HepG2 (cell line): Measurements from ENCODE around the gene KLHL36. TPM values are rescaled to one million over a fixed set of nuclear protein-coding genes. Genes with fewer than 3 reads are reported as not detected.

Source experiments
- LCORL ChIP-seq, 2 experiments: fragments of 450-650 bp in 1 of 2; sonication (generic) in 1 of 2; formaldehyde crosslinking in 1 of 2; IDR thresholded peaks; 2 replicates each; pipeline versions ENCODE4 v1.5.0 to v1.6.1; 2017 to 2020; ENCODE audit warnings: antibody characterized with exemption in 1 of 2, missing genetic modification reagents in 1 of 2
- NCOA1 ChIP-seq: sonication (generic); formaldehyde crosslinking; IDR thresholded peaks from 2 replicates; pipeline ENCODE4 v1.9.0; 2021; ENCODE audit warnings: missing genetic modification reagents
- RXRA ChIP-seq: sonication (generic); formaldehyde crosslinking; IDR thresholded peaks from 2 replicates; pipeline ENCODE4 v1.5.1; 2020; ENCODE audit warnings: missing genetic modification reagents
- TEAD2 ChIP-seq: sonication (generic); formaldehyde crosslinking; IDR thresholded peaks from 2 replicates; pipeline ENCODE4 v1.9.0; 2021; ENCODE audit warnings: missing genetic modification reagents
- ZBTB38 ChIP-seq: sonication (generic); formaldehyde crosslinking; IDR thresholded peaks from 2 replicates; pipeline ENCODE4 v1.5.1; 2020; ENCODE audit warnings: mild to moderate bottlenecking, missing genetic modification reagents
- ZNF879 ChIP-seq: sonication (generic); formaldehyde crosslinking; IDR thresholded peaks from 2 replicates; pipeline ENCODE4 v1.8.1; 2023; ENCODE audit warnings: missing genetic modification reagents
- ZSCAN12 ChIP-seq: sonication (generic); formaldehyde crosslinking; IDR thresholded peaks from 2 replicates; pipeline ENCODE4 v1.9.0; 2021; ENCODE audit warnings: mild to moderate bottlenecking, missing genetic modification reagents
- polyA plus RNA-seq, 8 experiments: library from polyadenylated mRNA; depleted of rRNA in 3 of 8; stranded (reverse) in 7 of 8; unstranded in 1 of 8; fragments of >200 nt; fragmentation: Illumina TruSeq in 4 of 8; extraction: Trizol in 4 of 8; gene quantifications; 2 replicates each; pipeline versions ENCODE4 v1.2.1 to v1.2.3, GENCODE V29; 2011 to 2016; ENCODE audit warnings: low read depth in 4 of 8, missing spikeins in 1 of 8, mixed read lengths in 1 of 8; ENCODE audit not compliant: insufficient read depth in 1 of 8
- total RNA-seq, 5 experiments: library from RNA; depleted of rRNA; stranded (reverse); fragments of >200 nt; fragmentation: Illumina TruSeq; extraction: Trizol; gene quantifications; 2 replicates each; pipeline ENCODE4 v1.2.3, GENCODE V29; 2016; ENCODE audit warnings: low read depth in 1 of 5
- TF ChIP-seq, protein P1 (sequence below): sonication (generic); formaldehyde crosslinking; IDR thresholded peaks from 2 replicates; pipeline ENCODE4 v1.4.0; 2020; ENCODE audit warnings: missing genetic modification reagents
- TF ChIP-seq, protein P2 (sequence below): sonication (generic); formaldehyde crosslinking; IDR thresholded peaks from 2 replicates; pipeline ENCODE4 v1.5.1; 2020; ENCODE audit warnings: missing genetic modification reagents, mild to moderate bottlenecking, borderline replicate concordance
- TF ChIP-seq, protein P3 (sequence below): IDR thresholded peaks from 2 replicates; pipeline ENCODE4 v1.6.1; 2016; ENCODE audit warnings: low read depth, borderline replicate concordance
- TF ChIP-seq, protein P4 (sequence below): sonication (generic); formaldehyde crosslinking; IDR thresholded peaks from 2 replicates; pipeline ENCODE4 v1.4.0; 2020; ENCODE audit warnings: missing genetic modification reagents, mild to moderate bottlenecking, borderline replicate concordance
- TF ChIP-seq, protein P5 (sequence below): sonication (generic); formaldehyde crosslinking; IDR thresholded peaks from 2 replicates; pipeline ENCODE4 v1.4.0; 2020; ENCODE audit warnings: missing genetic modification reagents
- TF ChIP-seq, protein P6 (sequence below): sonication (generic); formaldehyde crosslinking; IDR thresholded peaks from 2 replicates; pipeline ENCODE4 v1.4.0; 2020; ENCODE audit warnings: missing genetic modification reagents, borderline replicate concordance

KLHL36 gene
- total and polyA plus RNA-seq, 2 of the 13 experiments (the other 11 are each of a cell fraction or from before 2014, with no cell fraction given): 24.3 to 26.0 TPM

DNA sequence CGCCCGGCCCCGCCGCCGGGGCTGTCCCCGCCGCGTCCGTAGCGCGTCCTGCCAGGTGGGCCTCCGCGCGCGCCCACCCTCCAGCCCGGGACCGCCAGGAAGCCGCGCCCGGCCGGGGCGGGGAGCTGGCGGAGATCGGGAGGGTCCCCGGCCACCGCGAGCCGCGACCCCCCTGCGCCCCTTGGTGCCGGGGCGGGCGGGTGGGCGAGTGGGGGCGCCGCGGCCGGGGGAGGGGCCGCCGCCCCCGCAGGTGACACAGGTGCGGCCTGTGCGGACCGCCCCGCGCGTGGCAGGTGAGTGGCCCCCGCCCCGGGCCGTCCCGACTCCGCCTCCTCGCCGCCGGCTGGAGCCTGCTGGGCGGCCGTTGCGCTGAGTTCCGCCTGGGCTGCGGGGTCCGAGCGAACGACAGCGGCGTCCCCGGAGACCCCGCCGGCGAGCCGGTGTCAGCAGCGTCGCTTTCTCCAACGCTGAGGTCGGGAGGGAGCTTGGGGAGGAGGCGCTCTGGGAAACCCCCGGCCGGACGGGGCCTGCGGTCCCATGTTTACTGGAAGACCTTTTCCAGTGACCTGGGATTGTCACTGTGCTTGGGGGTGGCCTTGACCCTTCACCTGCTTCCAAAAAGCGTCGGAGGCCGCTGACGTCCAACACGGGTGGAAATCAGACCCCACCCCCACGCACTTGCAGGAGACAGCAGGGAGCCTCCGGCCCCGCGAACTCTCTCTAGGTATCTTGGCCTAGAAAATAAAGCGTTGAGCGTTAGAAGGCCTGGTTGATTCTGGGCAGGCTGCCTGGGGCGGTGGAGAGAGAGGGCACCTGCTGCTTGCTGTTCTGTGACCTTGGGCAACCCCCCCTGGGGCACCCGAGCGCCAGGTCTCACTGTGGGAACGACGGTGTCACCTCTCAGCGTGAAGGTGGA is 542 bp downstream of the KLHL36 start (continued):
- TF ChIP-seq, protein P1, sequence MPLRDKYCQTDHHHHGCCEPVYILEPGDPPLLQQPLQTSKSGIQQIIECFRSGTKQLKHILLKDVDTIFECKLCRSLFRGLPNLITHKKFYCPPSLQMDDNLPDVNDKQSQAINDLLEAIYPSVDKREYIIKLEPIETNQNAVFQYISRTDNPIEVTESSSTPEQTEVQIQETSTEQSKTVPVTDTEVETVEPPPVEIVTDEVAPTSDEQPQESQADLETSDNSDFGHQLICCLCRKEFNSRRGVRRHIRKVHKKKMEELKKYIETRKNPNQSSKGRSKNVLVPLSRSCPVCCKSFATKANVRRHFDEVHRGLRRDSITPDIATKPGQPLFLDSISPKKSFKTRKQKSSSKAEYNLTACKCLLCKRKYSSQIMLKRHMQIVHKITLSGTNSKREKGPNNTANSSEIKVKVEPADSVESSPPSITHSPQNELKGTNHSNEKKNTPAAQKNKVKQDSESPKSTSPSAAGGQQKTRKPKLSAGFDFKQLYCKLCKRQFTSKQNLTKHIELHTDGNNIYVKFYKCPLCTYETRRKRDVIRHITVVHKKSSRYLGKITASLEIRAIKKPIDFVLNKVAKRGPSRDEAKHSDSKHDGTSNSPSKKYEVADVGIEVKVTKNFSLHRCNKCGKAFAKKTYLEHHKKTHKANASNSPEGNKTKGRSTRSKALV: peak; percentile 20; the same call in 1 of the 2 replicates
- no peak for TF ChIP-seq TEAD2 (CRISPR knock-in tag)
- TF ChIP-seq, protein P2, sequence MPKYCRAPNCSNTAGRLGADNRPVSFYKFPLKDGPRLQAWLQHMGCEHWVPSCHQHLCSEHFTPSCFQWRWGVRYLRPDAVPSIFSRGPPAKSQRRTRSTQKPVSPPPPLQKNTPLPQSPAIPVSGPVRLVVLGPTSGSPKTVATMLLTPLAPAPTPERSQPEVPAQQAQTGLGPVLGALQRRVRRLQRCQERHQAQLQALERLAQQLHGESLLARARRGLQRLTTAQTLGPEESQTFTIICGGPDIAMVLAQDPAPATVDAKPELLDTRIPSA (CRISPR knock-in tag): no peak
- TF ChIP-seq LCORL (IDR thresholded peaks at IDR 0.05): no peak
- TF ChIP-seq LCORL (CRISPR knock-in tag; IDR thresholded peaks at IDR 0.05): 0 out of 2 replicates have a peak, but pooled peaks have one; percentile 31
- peak; percentile 43; the same call in 1 of the 2 replicates for TF ChIP-seq ZSCAN12 (CRISPR knock-in tag)
- TF ChIP-seq, protein P3, sequence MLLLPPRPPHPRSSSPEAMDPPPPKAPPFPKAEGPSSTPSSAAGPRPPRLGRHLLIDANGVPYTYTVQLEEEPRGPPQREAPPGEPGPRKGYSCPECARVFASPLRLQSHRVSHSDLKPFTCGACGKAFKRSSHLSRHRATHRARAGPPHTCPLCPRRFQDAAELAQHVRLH: 0 out of 2 replicates have a peak, but pooled peaks have one; percentile 42
- TF ChIP-seq NCOA1: no peak
- no peak for TF ChIP-seq ZNF879 (CRISPR knock-in tag)
- TF ChIP-seq RXRA (CRISPR knock-in tag): peak; percentile 81
- TF ChIP-seq, protein P4, sequence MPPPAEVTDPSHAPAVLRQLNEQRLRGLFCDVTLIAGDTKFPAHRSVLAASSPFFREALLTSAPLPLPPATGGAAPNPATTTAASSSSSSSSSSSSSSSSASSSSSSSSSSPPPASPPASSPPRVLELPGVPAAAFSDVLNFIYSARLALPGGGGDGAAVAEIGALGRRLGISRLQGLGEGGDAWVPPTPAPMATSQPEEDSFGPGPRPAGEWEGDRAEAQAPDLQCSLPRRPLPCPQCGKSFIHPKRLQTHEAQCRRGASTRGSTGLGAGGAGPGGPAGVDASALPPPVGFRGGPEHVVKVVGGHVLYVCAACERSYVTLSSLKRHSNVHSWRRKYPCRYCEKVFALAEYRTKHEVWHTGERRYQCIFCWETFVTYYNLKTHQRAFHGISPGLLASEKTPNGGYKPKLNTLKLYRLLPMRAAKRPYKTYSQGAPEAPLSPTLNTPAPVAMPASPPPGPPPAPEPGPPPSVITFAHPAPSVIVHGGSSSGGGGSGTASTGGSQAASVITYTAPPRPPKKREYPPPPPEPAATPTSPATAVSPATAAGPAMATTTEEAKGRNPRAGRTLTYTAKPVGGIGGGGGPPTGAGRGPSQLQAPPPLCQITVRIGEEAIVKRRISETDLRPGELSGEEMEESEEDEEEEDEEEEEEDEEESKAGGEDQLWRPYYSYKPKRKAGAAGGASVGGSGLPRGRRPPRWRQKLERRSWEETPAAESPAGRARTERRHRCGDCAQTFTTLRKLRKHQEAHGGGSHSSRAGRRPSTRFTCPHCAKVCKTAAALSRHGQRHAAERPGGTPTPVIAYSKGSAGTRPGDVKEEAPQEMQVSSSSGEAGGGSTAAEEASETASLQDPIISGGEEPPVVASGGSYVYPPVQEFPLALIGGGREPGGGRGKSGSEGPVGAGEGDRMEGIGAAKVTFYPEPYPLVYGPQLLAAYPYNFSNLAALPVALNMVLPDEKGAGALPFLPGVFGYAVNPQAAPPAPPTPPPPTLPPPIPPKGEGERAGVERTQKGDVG: peak; percentile 74; the same call in 1 of the 2 replicates
- TF ChIP-seq, protein P5, sequence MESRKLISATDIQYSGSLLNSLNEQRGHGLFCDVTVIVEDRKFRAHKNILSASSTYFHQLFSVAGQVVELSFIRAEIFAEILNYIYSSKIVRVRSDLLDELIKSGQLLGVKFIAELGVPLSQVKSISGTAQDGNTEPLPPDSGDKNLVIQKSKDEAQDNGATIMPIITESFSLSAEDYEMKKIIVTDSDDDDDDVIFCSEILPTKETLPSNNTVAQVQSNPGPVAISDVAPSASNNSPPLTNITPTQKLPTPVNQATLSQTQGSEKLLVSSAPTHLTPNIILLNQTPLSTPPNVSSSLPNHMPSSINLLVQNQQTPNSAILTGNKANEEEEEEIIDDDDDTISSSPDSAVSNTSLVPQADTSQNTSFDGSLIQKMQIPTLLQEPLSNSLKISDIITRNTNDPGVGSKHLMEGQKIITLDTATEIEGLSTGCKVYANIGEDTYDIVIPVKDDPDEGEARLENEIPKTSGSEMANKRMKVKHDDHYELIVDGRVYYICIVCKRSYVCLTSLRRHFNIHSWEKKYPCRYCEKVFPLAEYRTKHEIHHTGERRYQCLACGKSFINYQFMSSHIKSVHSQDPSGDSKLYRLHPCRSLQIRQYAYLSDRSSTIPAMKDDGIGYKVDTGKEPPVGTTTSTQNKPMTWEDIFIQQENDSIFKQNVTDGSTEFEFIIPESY: peak; percentile 70
- TF ChIP-seq ZBTB38 (CRISPR knock-in tag): peak; percentile 50; the same call in 1 of the 2 replicates
- TF ChIP-seq, protein P6, sequence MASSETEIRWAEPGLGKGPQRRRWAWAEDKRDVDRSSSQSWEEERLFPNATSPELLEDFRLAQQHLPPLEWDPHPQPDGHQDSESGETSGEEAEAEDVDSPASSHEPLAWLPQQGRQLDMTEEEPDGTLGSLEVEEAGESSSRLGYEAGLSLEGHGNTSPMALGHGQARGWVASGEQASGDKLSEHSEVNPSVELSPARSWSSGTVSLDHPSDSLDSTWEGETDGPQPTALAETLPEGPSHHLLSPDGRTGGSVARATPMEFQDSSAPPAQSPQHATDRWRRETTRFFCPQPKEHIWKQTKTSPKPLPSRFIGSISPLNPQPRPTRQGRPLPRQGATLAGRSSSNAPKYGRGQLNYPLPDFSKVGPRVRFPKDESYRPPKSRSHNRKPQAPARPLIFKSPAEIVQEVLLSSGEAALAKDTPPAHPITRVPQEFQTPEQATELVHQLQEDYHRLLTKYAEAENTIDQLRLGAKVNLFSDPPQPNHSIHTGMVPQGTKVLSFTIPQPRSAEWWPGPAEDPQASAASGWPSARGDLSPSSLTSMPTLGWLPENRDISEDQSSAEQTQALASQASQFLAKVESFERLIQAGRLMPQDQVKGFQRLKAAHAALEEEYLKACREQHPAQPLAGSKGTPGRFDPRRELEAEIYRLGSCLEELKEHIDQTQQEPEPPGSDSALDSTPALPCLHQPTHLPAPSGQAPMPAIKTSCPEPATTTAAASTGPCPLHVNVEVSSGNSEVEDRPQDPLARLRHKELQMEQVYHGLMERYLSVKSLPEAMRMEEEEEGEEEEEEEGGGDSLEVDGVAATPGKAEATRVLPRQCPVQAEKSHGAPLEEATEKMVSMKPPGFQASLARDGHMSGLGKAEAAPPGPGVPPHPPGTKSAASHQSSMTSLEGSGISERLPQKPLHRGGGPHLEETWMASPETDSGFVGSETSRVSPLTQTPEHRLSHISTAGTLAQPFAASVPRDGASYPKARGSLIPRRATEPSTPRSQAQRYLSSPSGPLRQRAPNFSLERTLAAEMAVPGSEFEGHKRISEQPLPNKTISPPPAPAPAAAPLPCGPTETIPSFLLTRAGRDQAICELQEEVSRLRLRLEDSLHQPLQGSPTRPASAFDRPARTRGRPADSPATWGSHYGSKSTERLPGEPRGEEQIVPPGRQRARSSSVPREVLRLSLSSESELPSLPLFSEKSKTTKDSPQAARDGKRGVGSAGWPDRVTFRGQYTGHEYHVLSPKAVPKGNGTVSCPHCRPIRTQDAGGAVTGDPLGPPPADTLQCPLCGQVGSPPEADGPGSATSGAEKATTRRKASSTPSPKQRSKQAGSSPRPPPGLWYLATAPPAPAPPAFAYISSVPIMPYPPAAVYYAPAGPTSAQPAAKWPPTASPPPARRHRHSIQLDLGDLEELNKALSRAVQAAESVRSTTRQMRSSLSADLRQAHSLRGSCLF (CRISPR knock-in tag): 0 out of 2 replicates have a peak, but pooled peaks have one; percentile 22
